HUES6 (cell line): ENCODE results near the gene CAPRIN1.
"Not testable (repeated sequence)": the region's sequence is repeated elsewhere in the genome, so short reads cannot be mapped to it uniquely, and the experiment has no call there.

Source experiments
- H3K27ac ChIP-seq: 2 replicates; pipeline ENCODE4 v1.7.0; 2013; ENCODE audit warnings: low read depth, mild to moderate bottlenecking, low read length, inconsistent platforms
- H3K27me3 ChIP-seq: 2 replicates; pipeline ENCODE4 v1.6.1; 2013; ENCODE audit warnings: low read length; ENCODE audit not compliant: control insufficient read depth, insufficient read depth
- H3K36me3 ChIP-seq: 2 replicates; pipeline ENCODE4 v1.6.1; 2013; ENCODE audit warnings: low read length; ENCODE audit not compliant: control insufficient read depth, insufficient read depth
- H3K4me1 ChIP-seq: 2 replicates; pipeline ENCODE4 v1.6.1; 2013; ENCODE audit warnings: low read length; ENCODE audit not compliant: control insufficient read depth, insufficient read depth
- H3K4me3 ChIP-seq: 2 replicates; pipeline ENCODE4 v1.5.1; 2013; ENCODE audit warnings: low read depth, low read length
- H3K9ac ChIP-seq: one replicate; pipeline ENCODE4 v1.6.1; 2013; ENCODE audit warnings: mild to moderate bottlenecking, low read length
- H3K9me3 ChIP-seq: 2 replicates; pipeline ENCODE4 v1.6.1; 2013; ENCODE audit warnings: low read depth, low read length; ENCODE audit not compliant: control insufficient read depth, insufficient read depth

CAPRIN1 gene

GRCh38 chr11:34067383-34068065 is 16.0 kb downstream of the CAPRIN1 start:
- Histone ChIP-seq H3K27me3 (no peaks in the 10 kb centered on the region), H3K27ac (no peak overlapping the region), H3K36me3 (peaks cover 51% of the 10 kb centered on the region), H3K4me3 (no peak overlapping the region), H3K9me3 (no peaks in the 10 kb centered on the region), H3K4me1 (no peaks in the 10 kb centered on the region), H3K9ac (no peak overlapping the region)

GRCh38 chr11:34068111-34068510 is 16.6 kb downstream of the CAPRIN1 start:
- Histone ChIP-seq H3K9ac (no peak overlapping the region), H3K9me3 (no peaks in the 10 kb centered on the region), H3K4me1 (no peaks in the 10 kb centered on the region), H3K27ac (no peak overlapping the region), H3K36me3 (peaks cover 52% of the 10 kb centered on the region), H3K27me3 (no peaks in the 10 kb centered on the region), H3K4me3 (no peak overlapping the region)

GRCh38 chr11:34071306-34071705 is 19.8 kb downstream of the CAPRIN1 start:
- H3K9me3 ChIP-seq, H3K4me3 ChIP-seq, H3K9ac ChIP-seq, H3K4me1 ChIP-seq, H3K27ac ChIP-seq, H3K27me3 ChIP-seq: not testable (repeated sequence)
- H3K36me3 ChIP-seq = peaks cover 66% of the 10 kb centered on the region

- H3K36me3 ChIP-seq = peaks cover 73% of the 10 kb centered on the region
- H3K27me3 ChIP-seq = no peaks in the 10 kb centered on the region
- H3K4me1 ChIP-seq = no peaks in the 10 kb centered on the region
These were observed 20.5 kb downstream of the CAPRIN1 start for GRCh38 chr11:34072041-34072440.

GRCh38 chr11:34072832-34073231 is 21.3 kb downstream of the CAPRIN1 start:
- no peaks in the 10 kb centered on the region for H3K27me3 ChIP-seq
- H3K4me3 ChIP-seq = no peak overlapping the region
- peaks cover 77% of the 10 kb centered on the region for H3K36me3 ChIP-seq

More at GRCh38 chr11:34072041-34072440, 20.5 kb downstream of the CAPRIN1 start:
- H3K9ac ChIP-seq = no peak overlapping the region
- no peak overlapping the region for H3K27ac ChIP-seq
- no peaks in the 10 kb centered on the region for H3K9me3 ChIP-seq
- no peak overlapping the region for H3K4me3 ChIP-seq

GRCh38 chr11:34074391-34074790 is 22.9 kb downstream of the CAPRIN1 start:
- no peak overlapping the region for H3K27ac ChIP-seq
- no peak overlapping the region for H3K9ac ChIP-seq
- H3K27me3 ChIP-seq = no peaks in the 10 kb centered on the region
- H3K9me3 ChIP-seq = no peaks in the 10 kb centered on the region
- no peak overlapping the region for H3K4me3 ChIP-seq
- peaks cover 88% of the 10 kb centered on the region for H3K36me3 ChIP-seq
- no peaks in the 10 kb centered on the region for H3K4me1 ChIP-seq

More at GRCh38 chr11:34072832-34073231, 21.3 kb downstream of the CAPRIN1 start:
- Histone ChIP-seq H3K27ac (no peak overlapping the region), H3K9me3 (no peaks in the 10 kb centered on the region), H3K9ac (no peak overlapping the region), H3K4me1 (no peaks in the 10 kb centered on the region)

- peaks cover 96% of the 10 kb centered on the region for H3K36me3 ChIP-seq
- H3K4me3 ChIP-seq = no peak overlapping the region
- H3K27me3 ChIP-seq = no peaks in the 10 kb centered on the region
- no peaks in the 10 kb centered on the region for H3K9me3 ChIP-seq
- H3K9ac ChIP-seq = no peak overlapping the region
- H3K4me1 ChIP-seq = no peaks in the 10 kb centered on the region
- H3K27ac ChIP-seq = no peak overlapping the region
These were observed 23.8 kb downstream of the CAPRIN1 start for GRCh38 chr11:34075178-34075820.

- Histone ChIP-seq H3K27ac (no peak overlapping the region), H3K9ac (no peak overlapping the region), H3K4me3 (no peak overlapping the region), H3K27me3 (no peaks in the 10 kb centered on the region), H3K4me1 (no peaks in the 10 kb centered on the region), H3K36me3 (peaks cover 98% of the 10 kb centered on the region), H3K9me3 (no peaks in the 10 kb centered on the region)
These were observed 29.1 kb downstream of the CAPRIN1 start for GRCh38 chr11:34080609-34081008.

- H3K4me3 ChIP-seq = no peak overlapping the region
- H3K9ac ChIP-seq = no peak overlapping the region
- H3K9me3 ChIP-seq = no peaks in the 10 kb centered on the region
- peaks cover 96% of the 10 kb centered on the region for H3K36me3 ChIP-seq
- H3K27ac ChIP-seq = no peak overlapping the region
- H3K4me1 ChIP-seq = no peaks in the 10 kb centered on the region
- no peaks in the 10 kb centered on the region for H3K27me3 ChIP-seq
These were observed 33.1 kb downstream of the CAPRIN1 start for GRCh38 chr11:34084637-34085036.

GRCh38 chr11:34086554-34087283 is 35.2 kb downstream of the CAPRIN1 start:
- H3K4me3 ChIP-seq = no peak overlapping the region
- H3K9ac ChIP-seq = no peak overlapping the region

GRCh38 chr11:34091825-34092224 is 40.3 kb downstream of the CAPRIN1 start:
- peaks cover 97% of the 10 kb centered on the region for H3K36me3 ChIP-seq
- no peaks in the 10 kb centered on the region for H3K9me3 ChIP-seq
- H3K9ac ChIP-seq = no peak overlapping the region
- H3K27me3 ChIP-seq = no peaks in the 10 kb centered on the region
- no peaks in the 10 kb centered on the region for H3K4me1 ChIP-seq
- no peak overlapping the region for H3K27ac ChIP-seq
- H3K4me3 ChIP-seq = no peak overlapping the region

More at GRCh38 chr11:34086554-34087283, 35.2 kb downstream of the CAPRIN1 start:
- H3K9me3 ChIP-seq = no peaks in the 10 kb centered on the region
- H3K4me1 ChIP-seq = no peaks in the 10 kb centered on the region
- no peaks in the 10 kb centered on the region for H3K27me3 ChIP-seq
- peaks cover 96% of the 10 kb centered on the region for H3K36me3 ChIP-seq
- no peak overlapping the region for H3K27ac ChIP-seq
